Kidney capillary endothelial cell (primary cell): ENCODE results near the gene EGFR.

ENCODE experiments used
- DNase-seq: peaks from one replicate; pipeline ENCODE4 v3.0.0-alpha.2; 2018; ENCODE audit warnings: low spot score

Gene EGFR

GRCh38 chr7:55249332-55249731, 230.5 kb downstream of the EGFR start:
- no peak for DNase-seq

DNA sequence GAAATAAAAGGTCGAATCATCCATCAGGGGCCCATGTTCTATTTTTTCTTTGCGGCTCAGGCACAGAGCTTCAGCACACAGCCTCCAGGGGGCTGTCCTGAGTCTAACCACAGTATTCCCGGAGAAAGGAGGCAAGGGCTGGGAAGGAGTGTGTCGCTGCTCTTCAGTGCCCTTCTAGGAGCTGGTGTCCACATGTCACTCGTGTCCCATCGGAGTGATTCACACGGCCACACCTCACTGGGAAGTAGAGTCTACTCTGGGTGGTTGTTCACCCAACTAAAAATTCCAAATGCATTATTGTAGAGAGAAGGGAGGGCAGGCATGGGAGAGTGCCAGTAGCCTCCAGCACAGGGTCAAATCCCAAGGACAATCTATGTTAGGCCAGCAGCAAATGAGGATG, 231.5 kb downstream of the EGFR start:
- DNase-seq: peak; percentile 26

DNA sequence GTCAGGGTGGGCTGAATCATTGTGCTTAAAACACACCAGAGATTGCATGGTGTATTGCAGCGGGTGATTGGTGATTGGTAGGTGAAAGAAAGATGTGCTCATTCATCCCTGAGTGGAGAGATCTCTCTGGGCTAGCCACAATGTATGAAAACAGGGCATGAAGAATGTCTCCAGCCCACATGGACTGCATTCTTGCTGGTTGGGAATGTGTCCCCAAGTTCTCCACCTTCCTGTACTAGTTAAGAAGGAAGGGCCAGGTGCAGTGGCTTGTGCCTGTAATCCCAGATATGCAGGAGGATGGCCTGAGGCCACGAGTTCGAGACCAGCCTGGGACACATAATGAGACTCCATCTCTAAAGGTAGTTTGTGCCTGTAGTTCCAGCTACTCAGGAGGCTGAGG, 232.5 kb downstream of the EGFR start:
- DNase-seq: no peak

GRCh38 chr7:55251911-55252310, 233.1 kb downstream of the EGFR start:
- no peak for DNase-seq

DNA sequence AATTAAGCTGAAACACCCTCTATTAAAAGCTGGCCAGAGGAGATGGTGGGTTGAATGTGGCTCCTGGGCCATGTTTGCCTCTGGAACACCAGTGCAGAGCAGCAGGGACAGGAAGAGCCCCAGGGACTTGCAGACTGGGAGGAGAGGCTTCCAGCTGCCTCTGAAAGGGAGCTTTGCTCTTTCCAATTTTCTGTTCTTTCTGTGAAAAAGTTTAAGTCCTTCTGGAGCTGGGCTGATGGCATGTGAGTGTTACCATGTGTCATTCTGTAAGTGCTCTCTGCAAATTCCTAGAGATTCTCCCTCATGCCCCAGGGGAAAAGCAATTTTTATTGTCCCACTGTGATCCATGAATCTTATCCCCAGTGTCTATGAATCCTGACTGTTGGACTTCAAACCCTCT, 233.6 kb downstream of the EGFR start:
- no peak for DNase-seq

GRCh38 chr7:55253188-55253587, 234.4 kb downstream of the EGFR start:
- no peak for DNase-seq

GRCh38 chr7:55254242-55254595, 235.4 kb downstream of the EGFR start:
- DNase-seq: no peak

GRCh38 chr7:55254596-55255495, 236.0 kb downstream of the EGFR start:
- DNase-seq: peak; percentile 62

DNA sequence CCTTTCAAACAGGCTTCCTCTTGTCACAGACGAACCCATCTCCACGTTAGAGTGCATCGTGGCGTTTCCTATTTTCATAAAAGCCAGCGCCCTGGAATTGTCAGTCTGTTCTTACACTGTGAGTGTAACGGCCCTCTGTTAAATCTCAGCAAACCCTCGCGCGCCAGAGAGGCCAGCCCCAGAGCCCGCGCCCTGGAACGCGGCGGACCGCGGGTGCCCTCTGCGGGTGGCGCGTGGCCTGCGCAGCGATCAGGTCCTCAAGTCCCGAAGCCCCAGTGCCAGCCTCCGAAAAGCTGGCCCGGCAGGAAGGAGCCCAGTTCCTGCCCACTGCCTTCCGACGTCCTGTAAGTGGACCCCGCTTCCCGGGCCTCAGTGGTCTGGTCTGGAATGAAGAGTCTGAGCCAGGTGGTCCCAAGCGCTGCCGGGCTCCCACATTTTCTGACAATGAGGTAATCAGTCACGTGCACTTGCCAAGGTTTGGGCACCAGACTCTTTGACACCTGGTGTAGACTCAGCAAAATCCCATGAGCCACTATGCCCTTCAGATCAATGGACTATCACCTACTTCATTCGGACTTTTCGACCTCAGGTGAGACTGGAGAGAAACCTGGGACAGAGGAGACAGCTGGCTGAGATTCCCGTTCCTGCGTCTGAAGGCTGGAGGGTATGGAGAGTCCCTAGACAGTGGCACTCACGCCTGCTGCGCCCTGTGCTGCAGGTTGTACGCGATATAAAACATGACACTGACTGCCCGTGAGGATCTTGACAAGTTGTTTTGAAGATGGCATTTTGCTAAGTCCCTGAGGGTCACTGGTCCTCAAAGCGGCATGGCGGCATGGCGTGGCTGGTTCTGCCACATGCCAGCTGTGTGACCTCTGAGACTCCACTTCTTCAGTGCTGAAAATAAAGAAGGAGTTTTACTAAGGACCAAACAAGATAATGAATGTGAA, 237.0 kb downstream of the EGFR start:
- DNase-seq: peak; percentile 73

- DNase-seq: no peak
These were observed 239.8 kb downstream of the EGFR start for GRCh38 chr7:55258631-55259030.

DNA sequence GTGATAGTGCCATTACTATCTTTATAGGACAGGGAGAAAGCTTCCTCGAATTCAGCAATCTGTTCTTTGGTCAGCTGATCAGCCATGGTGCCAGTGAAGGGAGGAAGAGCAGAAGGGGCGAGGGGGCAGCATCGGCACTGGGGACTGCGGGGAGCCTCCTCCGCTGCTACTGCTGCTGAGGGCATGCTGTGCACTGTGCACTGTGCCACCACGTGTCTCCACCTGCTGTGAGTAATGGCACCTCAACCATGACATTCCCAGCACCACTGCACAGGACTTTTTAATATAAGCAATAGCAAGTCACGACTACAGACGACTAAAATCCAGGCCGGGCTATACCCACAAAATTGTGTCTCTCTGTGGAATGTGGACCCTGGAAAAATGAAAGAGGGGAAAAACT, 241.4 kb downstream of the EGFR start:
- no peak for DNase-seq

GRCh38 chr7:55260676-55261385, 242.0 kb downstream of the EGFR start:
- DNase-seq: no peak
